Thoracic aorta (tissue), 2 donors: Measurements from ENCODE around the gene KXD1. TPM values are rescaled to one million over a fixed set of nuclear protein-coding genes. Genes with fewer than 3 reads are reported as not detected.
A peak's percentile ranks its signal among the peaks of the same experiment; 100 is the strongest.

Source experiments
- ATAC-seq: fragments of 150-250 bp; one replicate; pipeline ENCODE4 v1.8.0; 2017; ENCODE audit warnings: low read depth; ENCODE audit not compliant: insufficient number of reproducible peaks, low FRiP score
- DNase-seq: peaks from one replicate; pipeline ENCODE4 v3.0.0-alpha.2; 2020; ENCODE audit warnings: low spot score
- H3K27ac ChIP-seq, 2 donors: fragments of 200-600 bp; sonication (generic); 1 replicate in 1 of 2; 2 replicates in 1 of 2; pipeline ENCODE4 v1.5.1; 2016; ENCODE audit warnings: mild to moderate bottlenecking in 2 of 2, moderate library complexity in 2 of 2
- H3K27me3 ChIP-seq: fragments of 200-600 bp; sonication (generic); replicated peaks from 2 replicates; pipeline ENCODE4 v1.6.0; 2016; ENCODE audit warnings: mild to moderate bottlenecking; ENCODE audit not compliant: insufficient read depth
- H3K36me3 ChIP-seq: fragments of 200-600 bp; sonication (generic); one replicate; pipeline ENCODE4 v1.5.1; 2016
- H3K4me1 ChIP-seq, 2 donors: fragments of 200-600 bp; sonication (generic); 1 replicate in 1 of 2; 2 replicates in 1 of 2; pipeline versions ENCODE4 v1.5.1 to v1.6.0; 2016; ENCODE audit warnings: low read depth in 2 of 2, mild to moderate bottlenecking in 1 of 2; ENCODE audit not compliant: control insufficient read depth in 1 of 2
- H3K4me3 ChIP-seq: fragments of 200-600 bp; sonication (generic); 2 replicates; pipeline ENCODE4 v1.5.1; 2016; ENCODE audit warnings: mild to moderate bottlenecking
- H3K9me3 ChIP-seq: fragments of 200-600 bp; sonication (generic); 2 replicates; pipeline ENCODE4 v1.5.1; 2016
- CTCF ChIP-seq: fragments of 200-600 bp; sonication (generic); IDR thresholded peaks from one replicate; pipeline ENCODE4 v1.5.1; 2019; ENCODE audit warnings: antibody characterized with exemption
- total RNA-seq, 2 donors: library from RNA; depleted of rRNA; stranded (reverse); fragments of >200 nt; gene quantifications; one replicate each; pipeline versions ENCODE4 v1.1.0 to v1.2.3, GENCODE V29; 2016

Gene KXD1
- total RNA-seq, 2 donors from 2014 or later = 99.6 to 174 TPM

- H3K27ac ChIP-seq = no peak overlapping the region
- H3K9me3 ChIP-seq = no peaks in the 10 kb centered on the region
- H3K36me3 ChIP-seq = peaks cover 36% of the 10 kb centered on the region
- no peak overlapping the region for H3K4me3 ChIP-seq
- peaks cover 11 to 14% of the 10 kb centered on the region in 2 donors for H3K4me1 ChIP-seq
- no peaks in the 10 kb centered on the region for H3K27me3 ChIP-seq
- no peak for DNase-seq
- ATAC-seq = no peak
- no peak for TF ChIP-seq CTCF
Observed at GRCh38 chr19:18577365-18577914, 19.8 kb downstream of the KXD1 start.

- no peak for ATAC-seq
- no peak for TF ChIP-seq CTCF
- H3K4me3 ChIP-seq = no peak overlapping the region
- H3K36me3 ChIP-seq = peaks cover 14% of the 10 kb centered on the region
- DNase-seq = no peak
- H3K4me1 ChIP-seq = no peaks in the 10 kb centered on the region
- no peaks in the 10 kb centered on the region for H3K9me3 ChIP-seq
- H3K27me3 ChIP-seq = no peaks in the 10 kb centered on the region
- H3K27ac ChIP-seq = no peak overlapping the region
Observed at GRCh38 chr19:18580311-18580710, 22.6 kb downstream of the KXD1 start.

GRCh38 chr19:18586306-18586705 lies 28.6 kb downstream of the KXD1 start:
- Histone ChIP-seq H3K9me3 (no peaks in the 10 kb centered on the region), H3K4me1 (peaks cover 11 to 21% of the 10 kb centered on the region in 2 donors), H3K27ac (no peak overlapping the region), H3K27me3 (no peaks in the 10 kb centered on the region), H3K4me3 (no peak overlapping the region), H3K36me3 (peaks cover 8% of the 10 kb centered on the region)
- DNase-seq (no peak), ATAC-seq (no peak)
- no peak for TF ChIP-seq CTCF

DNA sequence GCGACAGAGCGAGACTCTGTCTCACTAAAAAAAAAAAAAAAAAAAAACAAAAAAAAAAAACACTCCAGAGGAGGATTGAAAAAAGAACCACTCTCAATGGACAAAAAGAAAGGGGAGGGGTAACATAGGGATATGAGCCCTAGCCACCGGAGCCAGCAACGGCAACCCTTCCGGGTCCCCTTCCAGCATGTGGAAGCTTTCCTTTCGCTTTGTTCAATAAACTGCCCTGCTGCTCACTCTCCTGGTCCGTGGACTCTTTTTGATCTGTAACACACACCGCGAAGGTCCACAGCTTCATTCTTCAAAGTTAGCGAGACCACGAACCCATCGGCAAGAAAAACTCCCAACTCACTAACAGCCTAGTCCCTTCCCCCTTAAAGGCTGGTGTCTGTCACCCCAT lies 29.9 kb downstream of the KXD1 start:
- Histone ChIP-seq H3K36me3 (peaks cover 8% of the 10 kb centered on the region), H3K4me1 (peaks cover 11 to 21% of the 10 kb centered on the region in 2 donors), H3K27ac (no peak overlapping the region), H3K4me3 (no peak overlapping the region), H3K27me3 (no peaks in the 10 kb centered on the region), H3K9me3 (no peaks in the 10 kb centered on the region)
- no peak for TF ChIP-seq CTCF
- DNase-seq (no peak), ATAC-seq (no peak)

DNA sequence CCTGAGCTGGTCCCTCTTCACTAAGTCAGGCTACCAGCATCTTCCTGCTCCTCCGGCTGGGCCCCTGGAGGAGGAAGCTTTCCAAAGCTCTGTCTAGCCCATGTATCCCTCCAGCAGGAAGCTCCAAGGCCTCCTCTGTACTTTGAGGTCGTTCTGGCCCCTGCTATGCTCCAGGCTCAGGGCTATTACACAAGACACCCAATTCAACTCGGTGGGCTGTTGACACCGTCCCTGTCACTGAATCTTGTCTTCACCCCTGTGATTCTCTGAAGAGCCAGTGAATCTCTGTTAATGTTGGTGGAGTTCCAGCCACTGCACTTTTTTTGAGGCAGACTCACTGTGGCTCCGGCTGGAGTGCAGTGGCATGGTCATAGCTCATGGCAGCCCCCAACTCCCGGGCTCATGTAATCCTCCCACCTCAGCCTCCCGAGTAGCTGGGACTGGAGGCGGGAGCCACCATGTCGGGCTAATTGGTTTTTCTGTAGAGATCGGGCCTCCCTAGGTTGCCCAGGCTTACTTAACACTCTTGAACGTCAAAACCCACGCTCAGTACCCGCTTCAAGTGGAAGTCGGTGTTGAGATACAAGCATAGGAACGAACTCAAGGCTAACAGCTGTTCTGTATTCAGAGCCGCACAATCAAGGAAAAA lies 30.4 kb downstream of the KXD1 start:
- Histone ChIP-seq H3K36me3 (peaks cover 8% of the 10 kb centered on the region), H3K9me3 (no peaks in the 10 kb centered on the region), H3K4me3 (peak overlapping the region; percentile 89), H3K4me1 (peaks cover 11 to 21% of the 10 kb centered on the region in 2 donors), H3K27me3 (no peaks in the 10 kb centered on the region), H3K27ac (peak overlapping the region; percentile 84 to 86)
- no peak for DNase-seq
- no peak for ATAC-seq
- TF ChIP-seq CTCF = no peak
